GM12878 (cell line): ENCODE results near the gene NECTIN2. TPM values are rescaled to one million over a fixed set of nuclear protein-coding genes. Genes with fewer than 3 reads are reported as not detected.
A peak's percentile ranks its signal among the peaks of the same experiment; 100 is the strongest.
"Not testable (repeated sequence)": the region's sequence is repeated elsewhere in the genome, so short reads cannot be mapped to it uniquely, and the experiment has no call there.

Experiments used
- ATAC-seq: fragments of 200-7000 bp; cut with Tn5 transposase; 3 replicates; pipeline ENCODE4 v1.9.1; 2020; ENCODE audit warnings: mild to moderate bottlenecking, moderate library complexity
- BruUV-seq: library from RNA; stranded (reverse); fragments of 400-500 nt; replicated peaks from 2 replicates; lab custom pipeline; 2021; lab: Mats Ljungman, UMichigan
- CTCF ChIA-PET: fragments of 300-600 bp; sonication (Branson Sonifier 250); formaldehyde crosslinking; extraction: SDS; loops from one replicate; lab custom pipeline; 2021; ENCODE audit warnings: inconsistent platforms; lab: Yijun Ruan, JAX
- POLR2A ChIA-PET: fragments of 350-600 bp; formaldehyde crosslinking; extraction: SDS; loops from one replicate; lab custom pipeline; 2021; ENCODE audit warnings: inconsistent platforms; lab: Charles Lee
- RAD21 ChIA-PET: fragments of 300-600 bp; sonication (Branson Sonifier 250); formaldehyde crosslinking; loops from one replicate; lab custom pipeline; 2023; ENCODE audit warnings: antibody characterized with exemption; ENCODE audit not compliant: unreplicated experiment; lab: Charles Lee
- SMC1A ChIA-PET: fragments of 300-600 bp; sonication (Branson Sonifier 250); formaldehyde crosslinking; loops from one replicate; lab custom pipeline; 2023; ENCODE audit not compliant: unreplicated experiment, uncharacterized antibody; lab: Charles Lee
- DNase-seq: peaks from one replicate; pipeline ENCODE4 v3.0.0-alpha.2; 2011; ENCODE audit warnings: low read depth, low spot score
- FAIRE-seq: peaks from 3 replicates; lab custom pipeline; 2011; peaks lifted over from hg19 to GRCh38; lab: Jason Lieb, UNC
- H2AFZ ChIP-seq: 2 replicates; pipeline ENCODE4 v1.6.0; 2011; ENCODE audit warnings: low read depth, low read length, control low read depth; ENCODE audit not compliant: control insufficient read depth
- H3K27ac ChIP-seq: 2 replicates; pipeline ENCODE4 v1.5.1; 2011; ENCODE audit warnings: control low read depth; ENCODE audit not compliant: control insufficient read depth, insufficient read depth
- H3K27me3 ChIP-seq, 2 experiments: replicated peaks in 1 of 2; 2 replicates each; pipeline versions ENCODE4 v1.6.0 to v1.6.1; 2011; ENCODE audit warnings: low read length in 1 of 2; ENCODE audit not compliant: control insufficient read depth in 2 of 2, insufficient read depth in 2 of 2
- H3K36me3 ChIP-seq, 2 experiments: 2 replicates each; pipeline ENCODE4 v1.5.1; 2011; ENCODE audit warnings: low read length in 1 of 2; ENCODE audit not compliant: control insufficient read depth in 2 of 2, insufficient read depth in 2 of 2
- H3K4me1 ChIP-seq: 2 replicates; pipeline ENCODE4 v1.6.1; 2011; ENCODE audit warnings: mild to moderate bottlenecking, low read length, moderate library complexity, mixed read lengths; ENCODE audit not compliant: control insufficient read depth, insufficient read depth
- H3K4me2 ChIP-seq: 2 replicates; pipeline ENCODE4 v1.6.0; 2011; ENCODE audit warnings: control low read depth; ENCODE audit not compliant: control insufficient read depth, insufficient read depth
- H3K4me3 ChIP-seq: fragments of 200-600 bp; sonication (generic); 2 replicates; pipeline ENCODE4 v1.5.1; 2016
- H3K79me2 ChIP-seq: 2 replicates; pipeline ENCODE4 v1.6.0; 2011; ENCODE audit warnings: low read length; ENCODE audit not compliant: control insufficient read depth, insufficient read depth
- H3K9ac ChIP-seq: 2 replicates; pipeline ENCODE4 v1.8.0; 2011; ENCODE audit warnings: low read length, control low read depth, mixed read lengths; ENCODE audit not compliant: control insufficient read depth, insufficient read depth
- H3K9me3 ChIP-seq: replicated peaks from 3 replicates; pipeline ENCODE4 v1.5.1; 2011; ENCODE audit warnings: mild to moderate bottlenecking, low read length; ENCODE audit not compliant: control insufficient read depth, insufficient read depth
- H4K20me1 ChIP-seq: 2 replicates; pipeline ENCODE4 v1.6.0; 2011; ENCODE audit not compliant: control insufficient read depth, insufficient read depth
- NR2F1 ChIP-seq: fragments of 450-650 bp; conservative IDR thresholded peaks from 2 replicates; pipeline ENCODE4 v1.6.1; 2017; ENCODE audit warnings: mild to moderate bottlenecking
- WGBS: methylation state at CpG from one replicate; pipeline ENCODE4 v1.1.6; 2016; ENCODE audit warnings: low lambda C conversion rate; ENCODE audit not compliant: insufficient replicate concordance, insufficient coverage; ENCODE audit errors: missing lambda C conversion rate; 5-methylcytosine and 5-hydroxymethylcytosine counted together
- in situ Hi-C: fragments of 300-500 bp; cut with MboI; formaldehyde crosslinking; loops from 9 replicates; pipeline ENCODE4 v1.14.3; 2018; ENCODE audit warnings: mixed read lengths
- intact Hi-C: fragments of 100-400 bp; cut with micrococcal nuclease; formaldehyde crosslinking; loops from one replicate; pipeline ENCODE4 v1.14.2; 2022; ENCODE audit not compliant: unreplicated experiment
- polyA plus RNA-seq, 11 experiments: library from polyadenylated mRNA; depleted of rRNA in 4 of 11; unstranded in 6 of 11; stranded (reverse) in 5 of 11; fragments of >200 nt; fragmentation: Nextera tagmentation in 4 of 11; fragmentation: Illumina TruSeq in 1 of 11; extraction: Ambion mirVana in 4 of 11; extraction: Trizol in 1 of 11; gene quantifications; 1 replicate in 1 of 11; 2 replicates in 10 of 11; pipeline versions ENCODE4 v1.2.1 to v1.2.3, GENCODE V29; 2011 to 2016; ENCODE audit warnings: inconsistent platforms in 2 of 11, missing spikeins in 2 of 11, low read depth in 1 of 11
- total RNA-seq, 4 experiments: library from RNA; depleted of rRNA in 3 of 4; stranded (reverse); fragments of >200 nt in 3 of 4; fragmentation: Illumina TruSeq in 1 of 4; extraction: Trizol in 1 of 4; gene quantifications; 2 replicates each; pipeline versions ENCODE4 v1.2.1 to v1.2.3, GENCODE V29; 2013 to 2021
- TF ChIP-seq, protein P1 (sequence below): fragments of 450-650 bp; IDR thresholded peaks from 2 replicates; pipeline ENCODE4 v1.6.1; 2016; ENCODE audit warnings: mild to moderate bottlenecking

The NECTIN2 gene
- total and polyA plus RNA-seq, 10 of the 15 experiments (the other 5 are each of a cell fraction or from before 2014, with no cell fraction given): 0.05 to 0.36 (median 0.26) TPM; not detected in 5

DNA sequence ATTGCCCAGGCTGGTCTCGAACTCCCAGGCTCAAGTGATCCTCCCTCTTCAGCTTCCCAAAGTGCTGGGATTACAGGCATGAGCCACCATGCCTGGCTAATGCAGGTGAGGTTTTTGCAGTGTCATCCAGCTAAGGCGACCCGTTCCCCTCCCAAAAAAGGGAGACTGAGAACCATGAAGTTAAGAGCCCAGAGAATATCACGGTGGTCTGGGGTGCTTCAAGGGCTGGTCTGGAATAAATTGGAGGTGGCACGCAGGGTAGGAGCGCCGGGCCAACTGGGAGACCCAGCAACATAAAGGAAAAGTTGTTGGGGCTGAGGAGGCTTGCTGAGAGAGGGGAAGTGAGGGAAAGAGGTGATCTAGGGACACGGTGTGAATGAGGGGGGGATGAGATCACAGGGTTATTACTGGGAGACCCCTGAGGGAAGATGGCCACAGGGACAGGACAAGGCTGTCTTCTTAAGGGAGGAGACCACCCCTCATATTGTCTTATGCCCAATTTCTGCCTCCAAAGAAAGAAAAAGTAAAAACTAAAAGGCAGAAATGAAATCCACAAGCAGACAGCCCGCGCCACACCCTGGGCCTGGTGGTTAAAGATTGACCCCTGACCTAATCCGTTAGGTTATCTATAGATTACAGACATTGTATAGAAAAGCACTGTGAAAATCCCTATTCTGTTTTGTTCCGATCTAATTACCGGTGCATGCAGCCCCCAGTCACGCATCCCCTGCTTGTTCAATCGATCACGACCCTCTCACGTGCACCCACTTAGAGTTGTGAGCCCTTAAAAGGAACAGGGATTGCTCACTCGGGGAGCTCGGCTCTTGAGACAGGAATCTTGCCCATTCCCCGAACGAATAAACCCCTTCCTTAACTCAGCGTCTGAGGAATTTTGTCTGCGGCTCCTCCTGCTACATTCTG is 67.7 kb downstream of the NECTIN2 start:
- H2AFZ ChIP-seq, intact Hi-C loops, FAIRE-seq, POLR2A ChIA-PET, DNase-seq, H3K79me2 ChIP-seq, in situ Hi-C loops, H3K4me3 ChIP-seq, BruUV-seq, H3K9ac ChIP-seq, H3K27ac ChIP-seq, SMC1A ChIA-PET, H3K9me3 ChIP-seq, H3K36me3 ChIP-seq, H3K27me3 ChIP-seq, ATAC-seq, H3K4me1 ChIP-seq, H4K20me1 ChIP-seq, H3K4me2 ChIP-seq: not testable (repeated sequence)
- 55% methylated on average over 23 of the region's 23 CpGs for WGBS
- ChIA-PET CTCF (interaction anchor here (1.4 kb wide), 1 partner anchor 11 kb away, joined by 3 read pairs; no protein-coding TSS in a partner anchor), RAD21 (interaction anchor here (1.0 kb wide), 1 partner anchor 143 kb away, joined by 3 read pairs; no protein-coding TSS in a partner anchor)
- TF ChIP-seq NR2F1: 0 out of 2 replicates have a peak, but pooled peaks have one; percentile 5
- TF ChIP-seq, protein P1, sequence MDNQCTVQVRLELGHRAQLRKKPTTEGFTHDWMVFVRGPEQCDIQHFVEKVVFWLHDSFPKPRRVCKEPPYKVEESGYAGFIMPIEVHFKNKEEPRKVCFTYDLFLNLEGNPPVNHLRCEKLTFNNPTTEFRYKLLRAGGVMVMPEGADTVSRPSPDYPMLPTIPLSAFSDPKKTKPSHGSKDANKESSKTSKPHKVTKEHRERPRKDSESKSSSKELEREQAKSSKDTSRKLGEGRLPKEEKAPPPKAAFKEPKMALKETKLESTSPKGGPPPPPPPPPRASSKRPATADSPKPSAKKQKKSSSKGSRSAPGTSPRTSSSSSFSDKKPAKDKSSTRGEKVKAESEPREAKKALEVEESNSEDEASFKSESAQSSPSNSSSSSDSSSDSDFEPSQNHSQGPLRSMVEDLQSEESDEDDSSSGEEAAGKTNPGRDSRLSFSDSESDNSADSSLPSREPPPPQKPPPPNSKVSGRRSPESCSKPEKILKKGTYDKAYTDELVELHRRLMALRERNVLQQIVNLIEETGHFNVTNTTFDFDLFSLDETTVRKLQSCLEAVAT: 0 out of 2 replicates have a peak, but pooled peaks have one; percentile 39
